Measurements from ENCODE around the gene PGS1.

The PGS1 gene

DNA sequence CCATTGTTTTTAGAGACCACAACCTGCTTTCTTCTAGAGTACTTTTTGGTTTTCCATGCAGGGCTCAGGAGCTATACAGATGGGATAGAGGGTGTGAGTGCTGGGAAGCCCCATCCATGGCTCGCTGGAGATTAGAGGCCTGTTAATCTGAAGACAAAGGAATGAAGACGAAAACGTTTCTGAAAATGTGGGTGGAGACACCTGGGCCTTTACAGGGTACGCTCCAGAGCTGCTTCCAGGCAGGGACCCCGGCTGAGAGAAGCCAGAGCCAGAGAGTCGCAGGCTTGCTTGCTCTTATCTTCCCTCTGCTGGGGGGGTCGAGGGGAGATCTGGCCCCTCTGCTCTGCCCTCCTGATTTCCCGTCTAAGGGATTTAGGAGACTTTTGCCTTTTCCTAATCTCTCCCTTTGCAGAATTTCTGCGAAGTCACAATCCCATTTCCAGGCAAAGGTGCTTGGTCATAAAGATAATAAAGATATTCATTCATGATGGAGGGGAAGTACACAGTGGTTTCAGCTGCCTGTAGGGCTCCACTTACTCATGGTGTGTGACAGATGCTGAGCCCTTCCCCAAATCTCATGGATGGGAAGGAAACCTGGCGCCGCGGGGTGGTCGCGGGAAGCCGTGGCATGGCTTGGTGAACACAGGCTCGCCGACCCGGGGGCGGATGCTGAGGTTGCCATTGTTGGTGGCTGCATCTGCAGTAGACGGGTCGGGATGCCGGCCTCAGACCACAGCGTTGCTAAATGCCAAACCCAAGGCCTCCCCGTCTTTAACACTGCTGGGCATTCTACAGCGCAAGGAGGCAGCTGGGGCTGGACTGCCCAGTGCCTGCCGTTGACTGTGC, 13.8 kb upstream of the PGS1 start:
- DNase-seq, result no peak

DNA sequence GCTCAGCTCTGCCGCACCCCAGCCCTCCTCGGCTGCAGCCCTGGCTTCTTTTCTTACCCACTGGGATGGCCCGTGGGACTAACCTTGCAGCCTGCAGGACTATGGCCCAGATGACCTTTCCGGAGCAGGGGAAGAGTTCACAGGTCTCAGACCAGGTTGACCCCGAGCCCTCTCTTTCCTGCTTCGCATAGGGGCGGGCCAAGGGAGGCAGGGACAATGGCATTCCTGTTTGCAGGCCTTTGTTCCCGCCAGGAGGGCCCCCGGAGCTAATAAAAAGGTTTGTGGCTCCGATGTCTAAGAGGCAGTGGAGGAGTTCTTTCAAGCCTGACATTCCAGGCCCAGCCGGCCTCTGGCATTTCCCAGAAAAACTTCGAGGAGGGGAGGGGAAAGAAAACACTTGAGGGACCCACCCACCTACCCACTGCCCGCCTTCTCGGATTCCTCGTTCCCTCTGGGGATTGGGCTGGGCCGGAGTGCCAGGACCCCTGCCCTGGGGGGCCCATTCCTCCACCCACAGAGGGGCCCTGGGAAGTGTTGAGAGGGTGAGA, 12.8 kb upstream of the PGS1 start:
- DNase-seq, result no peak

DNA sequence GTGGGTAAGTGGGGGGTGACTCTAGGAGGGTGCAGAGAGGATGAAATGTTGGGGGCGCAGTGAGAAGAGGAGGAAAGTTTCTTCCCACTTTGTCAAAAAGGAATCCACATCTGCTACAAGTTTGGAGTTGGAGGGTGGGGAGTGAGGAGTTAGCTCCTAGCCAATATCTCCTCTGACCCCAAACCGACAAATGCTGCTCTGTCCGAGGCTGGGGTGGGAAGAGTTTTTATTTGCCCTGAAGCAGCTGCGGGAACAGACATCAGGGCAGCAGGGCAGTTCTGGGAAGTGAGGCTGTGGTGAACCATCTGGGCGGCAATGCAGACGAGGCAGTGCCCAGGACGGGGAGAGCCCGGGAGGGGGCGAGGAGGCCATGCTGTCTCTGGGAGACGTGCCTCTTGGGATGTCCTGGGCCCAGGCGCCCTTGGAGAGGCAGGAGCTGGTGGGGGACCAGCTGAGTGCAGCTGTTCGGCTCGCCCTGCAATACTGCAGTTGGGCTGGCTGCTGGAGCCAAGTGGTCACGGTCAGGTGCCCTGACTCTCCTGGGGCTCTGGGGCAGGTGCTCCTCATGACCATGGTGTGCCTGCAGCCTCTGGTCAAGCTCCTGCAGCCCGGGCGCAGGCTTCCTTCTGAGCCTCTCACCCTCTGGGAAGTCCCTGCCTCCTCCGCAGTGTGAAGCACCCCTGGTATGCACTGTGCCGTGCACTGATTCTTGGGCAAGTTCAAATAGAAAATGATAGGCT, 12.2 kb upstream of the PGS1 start:
- no peak for DNase-seq

DNA sequence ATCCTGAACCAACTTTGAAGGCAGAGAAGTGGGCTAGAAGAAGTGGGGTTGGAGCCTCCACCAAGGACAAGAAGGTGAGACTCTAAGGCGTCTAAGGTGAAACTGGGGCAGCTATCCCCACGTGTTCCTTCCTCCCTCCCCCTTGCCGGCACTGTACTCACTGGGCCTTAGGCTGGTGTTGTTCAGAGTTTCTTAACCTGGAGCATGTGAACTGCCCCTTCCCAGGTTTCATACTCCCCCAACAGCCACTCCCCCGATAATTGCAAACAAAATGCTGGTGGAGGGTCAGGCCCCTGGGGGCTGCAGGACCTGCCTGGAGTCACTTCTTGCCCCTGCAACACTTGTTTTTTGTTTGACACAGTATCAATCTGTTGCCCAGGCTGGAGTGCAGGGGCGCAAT, 11.3 kb upstream of the PGS1 start:
- no peak for DNase-seq

DNA sequence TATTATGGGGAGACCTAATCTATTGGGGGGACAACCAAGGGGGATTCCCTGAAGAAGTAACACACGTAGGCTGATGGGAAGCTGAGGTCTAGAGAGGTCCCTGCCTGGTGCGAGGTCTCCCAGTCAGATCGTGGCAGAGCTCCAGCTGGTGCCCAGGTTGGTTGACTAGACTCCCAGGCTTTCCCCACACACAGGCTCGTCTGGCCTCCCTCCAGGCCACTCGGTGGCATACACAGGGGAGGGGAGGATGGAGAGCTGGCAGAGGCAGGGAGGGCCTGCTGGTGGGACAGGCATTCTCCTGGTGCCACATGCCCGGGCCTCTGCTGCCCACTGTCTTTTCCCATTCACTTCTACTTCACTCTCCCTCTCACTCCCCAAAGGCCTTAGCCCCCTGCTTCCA, 10.1 kb upstream of the PGS1 start:
- no peak for DNase-seq

DNA sequence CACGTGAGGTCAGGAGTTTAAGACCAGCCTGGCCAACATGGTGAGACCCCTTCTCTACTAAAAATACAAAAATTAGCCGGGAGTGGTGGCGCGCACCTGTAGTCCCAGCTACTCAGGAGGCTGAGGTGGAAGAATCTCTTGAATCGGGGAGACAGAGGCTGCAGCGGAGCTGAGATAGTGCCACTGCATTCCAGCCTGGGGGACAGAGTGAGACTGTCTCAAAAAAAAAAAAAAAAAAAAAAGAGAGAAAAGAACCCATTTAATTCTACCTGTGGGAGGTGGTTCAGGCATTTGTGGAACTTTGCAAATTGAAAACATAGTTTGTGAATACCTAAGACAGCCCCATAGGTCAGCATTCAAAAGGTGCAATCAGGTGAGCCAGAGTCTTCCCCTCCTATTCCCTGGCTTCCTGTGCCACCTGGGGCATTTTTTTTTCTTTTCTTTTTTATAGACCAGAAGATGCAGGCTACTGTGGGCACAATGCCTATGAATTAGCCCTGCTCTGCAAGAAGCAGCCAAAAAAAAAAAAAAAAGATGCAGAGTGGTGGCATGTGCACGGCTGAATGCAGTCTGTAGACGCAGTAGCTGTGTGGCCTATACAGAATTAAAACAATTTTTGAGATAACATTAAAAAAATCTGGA, 9.5 kb upstream of the PGS1 start:
- DNase-seq, result no peak

DNA sequence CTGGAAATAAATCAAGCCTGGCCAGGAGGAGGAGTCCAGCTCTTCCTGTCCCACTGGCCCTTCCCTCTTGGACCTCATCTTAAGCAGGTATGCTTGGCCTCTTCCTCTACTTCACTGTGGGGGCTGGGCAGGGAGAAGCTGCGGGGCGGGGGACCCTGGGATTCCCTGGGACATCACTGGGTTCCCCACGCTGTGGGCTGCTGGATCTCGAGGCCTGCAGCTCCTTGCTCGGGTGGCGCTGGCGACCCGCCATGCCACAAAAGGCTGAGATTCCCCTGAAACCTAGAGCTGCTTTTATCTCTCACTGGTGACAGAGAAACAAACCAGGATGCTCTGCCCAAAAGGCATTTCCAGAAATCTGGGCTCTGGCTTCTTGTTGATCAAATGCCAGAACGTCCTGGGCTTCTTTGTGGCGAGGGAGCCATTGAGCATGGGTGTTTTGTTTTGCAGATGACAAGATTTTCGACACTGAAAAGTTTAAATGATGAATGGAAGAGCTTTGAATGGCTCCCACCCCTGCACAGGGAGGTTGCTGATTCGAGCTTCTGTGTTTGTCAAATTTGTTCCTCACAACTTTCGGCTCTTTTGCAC, 8.6 kb upstream of the PGS1 start:
- DNase-seq, result no peak

DNA sequence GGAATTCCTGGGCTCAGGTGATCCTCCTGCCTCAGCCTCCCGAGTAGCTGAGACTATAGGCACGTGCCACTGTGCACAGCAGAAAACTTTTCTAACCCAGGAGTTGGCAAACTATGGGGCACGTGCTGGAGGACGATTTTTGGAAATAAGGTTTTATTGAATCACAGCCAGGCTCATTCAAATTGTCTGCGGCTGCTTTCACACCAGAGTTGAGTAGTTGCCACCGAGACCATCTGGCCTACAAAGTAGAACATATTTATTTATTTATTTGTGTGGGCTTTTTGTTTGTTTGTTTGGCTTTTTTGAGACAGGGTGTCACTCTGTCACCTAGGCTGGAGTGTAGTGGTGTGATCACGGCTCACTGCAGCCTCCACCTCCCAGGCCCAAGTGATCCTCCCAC, 7.4 kb upstream of the PGS1 start:
- no peak for DNase-seq

DNA sequence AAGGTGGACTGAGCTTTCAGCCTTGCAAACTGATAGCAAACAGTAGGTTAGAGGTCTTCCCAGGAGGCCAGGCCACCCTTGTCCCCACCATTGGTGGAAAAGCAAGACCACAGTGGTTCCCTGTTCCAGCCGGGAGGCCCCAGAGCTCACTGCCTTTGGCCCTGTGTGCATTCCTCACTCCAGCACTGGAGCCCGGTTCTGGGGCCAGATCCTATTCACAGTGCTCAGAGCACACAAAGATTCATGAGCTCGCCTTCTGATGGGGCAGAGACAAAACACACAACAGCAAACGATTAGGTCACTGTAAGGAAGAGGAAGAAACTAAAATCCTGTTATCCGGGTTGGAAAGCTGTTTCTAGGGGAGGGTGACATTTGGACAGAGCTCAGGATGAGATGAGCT, 5.6 kb upstream of the PGS1 start:
- DNase-seq, result no peak

DNA sequence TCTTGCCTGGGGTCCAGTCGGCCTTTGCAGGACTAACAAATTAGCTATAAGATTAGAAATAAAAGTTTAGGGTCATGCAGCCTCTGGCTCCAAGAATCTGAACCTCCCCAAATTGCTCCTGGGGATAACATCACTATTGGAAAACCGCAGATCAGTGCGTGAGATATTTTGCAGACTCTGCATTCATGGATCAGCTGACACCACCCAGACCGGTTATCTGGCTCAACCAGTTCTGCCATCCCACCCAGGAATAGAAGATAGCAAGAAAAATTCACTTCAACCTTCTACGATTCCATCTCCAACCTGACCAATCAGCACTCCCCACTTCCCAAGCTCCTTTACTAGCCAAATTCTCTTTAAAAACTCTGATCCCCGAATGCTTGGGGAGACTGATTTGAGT, 4.3 kb upstream of the PGS1 start:
- no peak for DNase-seq

DNA sequence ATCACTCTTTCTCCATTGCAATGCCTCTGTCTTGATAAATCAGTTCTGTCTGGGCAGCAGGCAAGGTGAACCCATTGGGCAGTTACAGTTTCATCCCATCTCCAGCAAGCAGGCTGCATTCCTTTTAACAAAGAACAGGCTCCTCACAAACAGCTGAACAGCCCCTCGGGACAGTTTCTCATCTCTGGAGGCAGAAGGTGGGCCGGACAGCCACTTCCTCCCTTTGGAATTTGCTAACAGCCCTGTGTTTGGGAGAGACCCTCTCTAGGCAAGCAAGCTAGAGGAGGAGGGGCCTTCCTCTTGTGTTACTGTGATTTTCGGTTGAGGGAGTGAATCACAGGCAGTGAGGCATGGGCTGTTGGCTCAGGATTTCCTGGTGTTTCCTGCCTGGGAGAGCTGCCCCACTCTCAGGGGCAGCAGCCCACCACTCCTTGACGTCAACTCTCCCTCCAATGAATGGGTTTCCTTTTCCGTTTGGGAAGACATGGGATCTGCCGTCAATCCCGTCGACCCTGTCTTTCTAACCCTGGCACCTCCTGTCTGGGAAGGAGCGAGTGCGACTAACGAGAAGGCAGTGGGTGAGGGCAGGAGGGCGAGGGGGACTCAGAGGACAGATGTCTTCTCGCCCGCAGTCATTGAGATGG, 3.7 kb upstream of the PGS1 start:
- DNase-seq, result no peak

DNA sequence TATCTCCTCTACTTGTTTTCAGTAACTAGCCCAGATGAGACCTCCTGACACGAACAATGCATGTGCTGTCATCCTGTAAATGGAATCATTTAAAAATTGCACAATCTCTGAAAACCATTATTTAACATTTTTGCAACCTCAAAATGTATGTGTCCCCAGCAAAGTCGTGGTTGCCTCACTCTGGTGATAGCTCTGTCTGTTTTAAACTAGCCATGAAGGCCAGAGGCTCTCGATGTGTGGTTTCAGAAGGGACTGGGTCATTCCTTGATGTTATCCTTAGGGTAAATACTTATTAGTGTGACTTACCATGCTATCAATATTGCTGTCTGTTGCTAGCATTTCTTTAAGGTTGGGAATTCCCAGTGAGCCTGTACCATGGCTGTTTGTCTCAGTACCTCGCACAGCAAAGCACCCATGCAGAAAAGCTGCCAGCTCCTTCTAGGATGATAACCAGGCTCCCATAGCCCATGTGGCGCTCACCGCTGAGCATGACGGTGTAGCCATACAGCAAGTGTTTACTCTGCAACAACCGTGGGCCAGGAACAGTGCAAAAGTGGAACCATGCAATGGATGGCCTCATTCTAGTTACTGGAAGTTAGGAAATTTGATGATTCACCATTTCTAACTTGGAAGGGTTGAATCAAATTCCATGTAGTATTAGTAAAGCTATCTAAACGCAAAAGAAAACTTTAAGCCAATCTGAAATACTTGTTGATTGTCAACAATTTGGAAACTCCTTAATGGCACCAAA, 2.9 kb upstream of the PGS1 start:
- no peak for DNase-seq

DNA sequence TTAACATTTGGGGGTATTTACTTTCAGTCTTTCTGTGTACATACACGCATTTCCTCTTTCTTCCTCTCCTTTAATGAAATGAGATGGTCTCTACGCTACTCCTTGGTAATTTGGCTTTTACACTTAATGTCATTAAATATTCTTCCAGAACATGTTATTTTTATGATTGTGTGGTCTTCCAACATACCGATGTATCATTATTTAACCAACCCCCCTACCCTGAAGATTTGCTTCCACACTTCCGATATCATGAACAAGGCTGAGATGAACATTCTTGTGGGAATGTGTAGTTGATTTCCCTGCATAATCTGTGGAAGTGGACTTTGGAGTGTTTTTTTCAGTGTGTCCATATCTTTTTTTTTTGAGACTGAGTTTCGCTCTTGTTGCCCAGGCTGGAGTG, 2.3 kb upstream of the PGS1 start:
- DNase-seq, result no peak

DNA sequence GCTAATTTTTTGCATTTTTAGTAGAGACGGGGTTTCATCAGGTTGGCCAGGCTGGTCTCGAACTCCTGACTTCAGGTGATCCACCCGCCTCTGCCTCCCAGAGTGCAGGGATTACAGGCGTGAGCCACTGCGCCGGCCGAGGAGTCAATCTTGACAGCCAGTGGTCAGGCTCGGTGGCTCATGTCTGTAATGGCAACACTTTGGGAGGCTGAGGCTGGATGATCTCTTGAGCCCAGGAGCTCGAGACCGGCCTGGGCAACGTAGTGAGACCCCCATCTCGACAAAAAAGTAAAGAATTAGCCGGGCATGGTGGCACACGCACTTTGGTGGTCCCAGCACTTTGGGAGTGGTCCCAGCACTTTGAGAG, 608 bp upstream of the PGS1 start:
- DNase-seq, result no peak

DNA sequence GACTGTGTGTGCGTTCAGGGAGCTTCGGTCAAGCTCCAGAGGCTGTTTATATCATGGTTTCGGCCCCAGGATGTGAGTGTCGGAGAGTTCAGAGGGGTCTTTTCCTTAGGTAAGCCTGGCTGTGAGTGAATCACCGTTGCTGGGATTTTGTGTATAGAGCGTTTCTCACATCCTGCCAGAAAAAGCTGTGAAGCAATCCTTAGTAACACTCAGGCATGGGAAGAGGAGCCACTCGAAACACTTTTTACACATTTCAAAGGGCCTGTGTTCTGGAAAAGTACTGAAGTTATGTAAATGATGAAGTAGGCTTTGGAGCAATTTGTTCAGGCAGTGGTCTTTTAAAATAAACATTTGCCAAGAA, 662 bp downstream of the PGS1 start:
- DNase-seq, result peak in 1 of 2 experiments; percentile 23

DNA sequence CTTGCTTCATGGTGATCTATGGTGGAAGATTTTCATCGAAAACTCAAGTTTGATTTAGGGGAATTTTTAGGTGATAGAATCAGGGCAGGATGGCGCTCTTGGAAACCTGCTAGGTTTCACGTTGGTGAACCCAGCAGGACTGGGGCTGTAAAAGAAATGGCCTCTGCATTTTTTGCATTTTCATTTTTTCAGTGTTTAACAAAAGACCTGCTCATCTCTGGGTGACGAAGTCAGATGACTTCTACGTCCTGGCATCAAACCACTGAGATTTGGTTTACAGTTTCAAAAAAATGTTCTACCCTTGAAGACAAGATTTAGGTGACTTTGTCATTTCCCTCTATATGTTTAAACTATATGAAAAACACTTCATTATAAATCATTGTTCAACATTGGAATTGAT, 1.9 kb downstream of the PGS1 start:
- DNase-seq, result no peak

DNA sequence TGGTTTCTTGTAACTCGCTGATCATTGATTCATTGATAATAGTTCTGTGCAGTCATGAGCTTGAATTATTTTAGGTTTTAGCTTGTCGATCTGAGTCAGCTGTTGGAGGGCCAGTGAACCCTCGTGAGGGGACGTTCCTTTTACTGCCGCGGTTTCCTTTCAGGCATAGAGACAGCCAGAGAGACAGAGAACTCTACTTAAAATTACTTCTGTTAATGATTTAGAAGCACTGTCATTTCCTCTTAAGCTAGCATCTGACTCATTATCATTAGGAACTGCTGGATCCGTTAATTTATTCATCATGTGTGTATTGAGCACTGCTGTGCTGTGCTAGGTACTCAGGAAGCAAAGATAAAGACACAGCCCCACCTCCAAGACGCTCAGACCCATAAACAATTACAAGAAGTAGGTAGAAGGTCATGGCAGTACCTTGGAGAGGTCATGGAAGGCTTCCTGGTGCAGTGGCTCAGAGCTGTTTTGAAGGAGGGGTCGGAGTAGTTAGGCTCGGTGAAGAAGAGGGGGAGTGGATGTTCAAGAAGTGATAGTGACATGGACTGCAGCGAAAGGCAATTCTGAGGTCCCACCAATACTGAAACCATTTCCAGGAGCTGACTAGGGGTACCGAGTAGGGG, 3.3 kb downstream of the PGS1 start:
- DNase-seq, result no peak

DNA sequence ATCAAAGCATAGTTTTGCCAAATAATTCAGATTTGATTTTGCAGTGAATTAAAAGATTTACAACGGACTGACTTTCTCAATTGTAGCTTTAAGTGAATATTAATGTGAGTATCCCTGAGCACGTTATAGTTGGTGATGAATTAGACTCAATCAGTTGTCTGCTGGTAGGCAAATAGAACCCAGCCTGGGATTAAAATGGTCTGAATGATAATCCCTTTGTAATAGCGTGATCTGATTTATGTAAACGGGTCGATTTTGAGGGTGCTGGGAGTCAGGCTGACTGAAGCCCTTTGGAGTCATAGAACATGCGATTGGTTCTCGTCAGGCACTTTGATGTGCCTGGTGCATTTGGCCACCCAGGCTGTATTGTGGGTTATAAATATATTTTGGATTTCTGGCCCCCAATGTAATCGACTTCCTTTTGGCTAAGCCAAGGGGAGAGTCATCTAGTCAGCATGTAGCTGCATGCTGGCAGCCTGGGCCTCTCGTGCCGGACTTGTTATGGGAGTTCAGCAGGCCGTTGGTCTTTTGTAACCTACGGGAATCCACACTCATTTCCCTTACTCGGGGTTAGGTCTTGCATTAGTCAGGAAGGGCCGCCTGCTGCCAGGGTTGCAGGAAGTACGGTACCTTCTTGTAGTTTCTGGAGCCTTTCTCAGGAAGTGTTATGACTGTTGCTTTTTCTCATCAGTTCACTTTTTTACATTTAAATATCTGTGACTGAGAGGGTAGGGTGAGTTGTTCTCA, 5.4 kb downstream of the PGS1 start:
- peak in 1 of 2 experiments; percentile 15 for DNase-seq

DNA sequence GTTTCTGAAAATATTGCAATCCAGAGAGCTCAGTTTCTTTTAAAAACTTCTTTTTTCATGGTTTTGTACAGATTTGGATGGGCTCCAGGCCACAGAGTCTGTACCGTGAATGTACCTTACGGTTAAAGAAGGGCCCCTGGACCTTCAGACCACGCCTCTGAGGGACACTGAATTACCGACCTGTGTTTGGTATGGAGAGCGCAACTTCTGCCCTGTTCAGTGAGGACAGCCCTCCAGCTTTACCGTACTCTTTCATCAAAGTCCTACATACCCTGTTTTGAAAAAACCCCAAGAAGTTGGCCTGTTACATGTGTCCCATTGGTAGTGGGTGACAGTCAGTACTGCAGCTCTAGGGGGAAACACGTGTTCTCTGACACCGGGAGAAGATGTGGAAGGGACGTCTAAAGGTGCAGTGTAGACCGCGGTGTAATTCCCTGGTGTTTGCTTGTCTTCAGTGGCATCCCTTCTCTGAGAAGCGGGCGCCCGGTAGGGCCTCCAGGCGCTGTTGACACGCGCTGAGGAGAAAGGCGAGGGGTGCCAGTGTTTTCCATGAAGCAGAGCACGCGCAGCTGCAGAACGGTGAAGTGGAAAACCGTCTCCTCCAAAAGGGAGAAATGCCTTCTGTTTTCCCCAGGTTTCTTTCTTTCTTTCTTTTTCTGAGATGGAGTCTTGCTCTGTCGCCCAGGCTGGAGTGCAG, 6.2 kb downstream of the PGS1 start:
- DNase-seq, result no peak
